Stimulated activated CD8-positive, alpha-beta memory T cell treated with anti-CD3 and anti-CD28 coated beads, Interleukin-7, amount 100 ng/mL, for 24 hours (primary cell): Measurements from ENCODE around the gene DCPS.
"Not testable (repeated sequence)": the region's sequence is repeated elsewhere in the genome, so short reads cannot be mapped to it uniquely, and the experiment has no call there.

Experiments used
- DNase-seq: peaks from one replicate; pipeline ENCODE4 v3.0.0-alpha.2; 2020; ENCODE audit warnings: low read depth

The DCPS gene

GRCh38 chr11:126345759-126346585 is 42.1 kb downstream of the DCPS start:
- no peak for DNase-seq

GRCh38 chr11:126346586-126346940 is 42.7 kb downstream of the DCPS start:
- DNase-seq = no peak

- DNase-seq = not testable (repeated sequence)
Observed at GRCh38 chr11:126346946-126347345, 43.1 kb downstream of the DCPS start.

GRCh38 chr11:126347751-126348668 is 44.1 kb downstream of the DCPS start:
- no peak for DNase-seq

- no peak for DNase-seq
Observed at GRCh38 chr11:126348806-126349582, 45.1 kb downstream of the DCPS start.

GRCh38 chr11:126350836-126351235 is 47.0 kb downstream of the DCPS start:
- DNase-seq = no peak

GRCh38 chr11:126352163-126352562 is 48.3 kb downstream of the DCPS start:
- DNase-seq = no peak

- DNase-seq = no peak
Observed at GRCh38 chr11:126352934-126353801, 49.3 kb downstream of the DCPS start.

- DNase-seq = no peak
Observed at GRCh38 chr11:126354631-126355323, 50.9 kb downstream of the DCPS start.

- DNase-seq = peak; percentile 53
Observed at GRCh38 chr11:126355324-126355925, 51.6 kb downstream of the DCPS start, which contains the start of gene ST3GAL4. ST3GAL4 (plus strand) TSS chr11:126355686; CDS start chr11:126406156, 50,470 bp downstream.

GRCh38 chr11:126355926-126356897 is 52.4 kb downstream of the DCPS start:
- no peak for DNase-seq

- no peak for DNase-seq
Observed at GRCh38 chr11:126357055-126357962, 53.4 kb downstream of the DCPS start.

- no peak for DNase-seq
Observed at GRCh38 chr11:126357969-126358762, 54.3 kb downstream of the DCPS start.

GRCh38 chr11:126358763-126359160 is 54.9 kb downstream of the DCPS start:
- no peak for DNase-seq

- no peak for DNase-seq
Observed at GRCh38 chr11:126359431-126360048, 55.7 kb downstream of the DCPS start.

- DNase-seq = no peak
Observed at GRCh38 chr11:126360049-126360446, 56.2 kb downstream of the DCPS start.
